ENCODE results near the gene RPTOR. TPM values are rescaled to one million over a fixed set of nuclear protein-coding genes. Genes with fewer than 3 reads are reported as not detected.

RPTOR gene
- total and polyA plus RNA-seq, 4 donors, result 12.4 to 46.1 (median 29.7) TPM

GRCh38 chr17:80611816-80612215, 67.2 kb downstream of the RPTOR start:
- ATAC-seq (ENCODE audit: insufficient read depth, low FRiP score), result no peak
- WGBS, 2 donors, result 49 to 71% methylated on average over 1 of the region's 1 CpG
- Histone ChIP-seq H3K4me3 (no peak overlapping the region), H3K27ac (ENCODE audit: low read depth in 1 of 2, low read length in 1 of 2) (no peak overlapping the region), H3K36me3 (ENCODE audit: control insufficient read depth in 4 of 4, insufficient read depth in 4 of 4, low read length in 4 of 4) (no peaks in the 10 kb centered on the region), H3K9me3 (ENCODE audit: control insufficient read depth in 4 of 4, insufficient read depth in 3 of 4, low read length in 3 of 4) (no peaks in the 10 kb centered on the region), H3K27me3 (ENCODE audit: control insufficient read depth in 3 of 3, insufficient read depth in 3 of 3, low read length in 2 of 3) (no peaks in the 10 kb centered on the region), H3K4me1 (ENCODE audit: control insufficient read depth in 5 of 5, insufficient read depth in 5 of 5, low read length in 5 of 5) (peaks cover 0 to 8% (median 0%) of the 10 kb centered on the region in 5 donors), H3K9ac (ENCODE audit: insufficient read depth in 1 of 2, low read length in 2 of 2) (no peak overlapping the region)
- TF ChIP-seq CTCF (IDR thresholded peaks at IDR 0.05; ENCODE audit: control extremely low read depth, extremely low read depth), result no peak
- peak in 2 of 3 donors; percentile 41 to 53 for DNase-seq

GRCh38 chr17:80612997-80613731, 68.5 kb downstream of the RPTOR start:
- Histone ChIP-seq H3K27ac (ENCODE audit: low read depth in 1 of 2, low read length in 1 of 2) (no peak overlapping the region), H3K27me3 (ENCODE audit: control insufficient read depth in 3 of 3, insufficient read depth in 3 of 3, low read length in 2 of 3) (no peaks in the 10 kb centered on the region), H3K36me3 (ENCODE audit: control insufficient read depth in 4 of 4, insufficient read depth in 4 of 4, low read length in 4 of 4) (no peaks in the 10 kb centered on the region), H3K9me3 (ENCODE audit: control insufficient read depth in 4 of 4, insufficient read depth in 3 of 4, low read length in 3 of 4) (no peaks in the 10 kb centered on the region), H3K4me1 (ENCODE audit: control insufficient read depth in 5 of 5, insufficient read depth in 5 of 5, low read length in 5 of 5) (peaks cover 0 to 8% (median 0%) of the 10 kb centered on the region in 5 donors), H3K9ac (ENCODE audit: insufficient read depth in 1 of 2, low read length in 2 of 2) (no peak overlapping the region), H3K4me3 (no peak overlapping the region)
- no peak for DNase-seq
- no peak for ATAC-seq (ENCODE audit: insufficient read depth, low FRiP score)
- TF ChIP-seq CTCF (IDR thresholded peaks at IDR 0.05; ENCODE audit: control extremely low read depth, extremely low read depth), result no peak
- WGBS, 2 donors, result 72 to 91% methylated on average over 15 of the region's 15 CpGs

- DNase-seq (peak; percentile 22 to 42 (median 37)), ATAC-seq (ENCODE audit: insufficient read depth, low FRiP score) (no peak)
- Histone ChIP-seq H3K4me1 (ENCODE audit: control insufficient read depth in 5 of 5, insufficient read depth in 5 of 5, low read length in 5 of 5) (peaks cover 0 to 8% (median 0%) of the 10 kb centered on the region in 5 donors), H3K27me3 (ENCODE audit: control insufficient read depth in 3 of 3, insufficient read depth in 3 of 3, low read length in 2 of 3) (no peaks in the 10 kb centered on the region), H3K9me3 (ENCODE audit: control insufficient read depth in 4 of 4, insufficient read depth in 3 of 4, low read length in 3 of 4) (no peaks in the 10 kb centered on the region), H3K9ac (ENCODE audit: insufficient read depth in 1 of 2, low read length in 2 of 2) (no peak overlapping the region), H3K4me3 (no peak overlapping the region), H3K36me3 (ENCODE audit: control insufficient read depth in 4 of 4, insufficient read depth in 4 of 4, low read length in 4 of 4) (no peaks in the 10 kb centered on the region), H3K27ac (ENCODE audit: low read depth in 1 of 2, low read length in 1 of 2) (no peak overlapping the region)
- WGBS, 2 donors, result 71 to 89% methylated on average over 12 of the region's 12 CpGs
- no peak for TF ChIP-seq CTCF (IDR thresholded peaks at IDR 0.05; ENCODE audit: control extremely low read depth, extremely low read depth)
These were observed 69.1 kb downstream of the RPTOR start for GRCh38 chr17:80613732-80614071.

Measured in lung (tissue), 12 donors.